NCI-H2081 treated with DMSO at 0.1 percent for 48 hours (cell line): ENCODE results near the gene PEDS1.
"Not testable (repeated sequence)": the region's sequence is repeated elsewhere in the genome, so short reads cannot be mapped to it uniquely, and the experiment has no call there.

Experiments
- DNase-seq: peaks from one replicate; lab custom pipeline; 2025; lab: John Stamatoyannopoulos, UW

PEDS1 gene

DNA sequence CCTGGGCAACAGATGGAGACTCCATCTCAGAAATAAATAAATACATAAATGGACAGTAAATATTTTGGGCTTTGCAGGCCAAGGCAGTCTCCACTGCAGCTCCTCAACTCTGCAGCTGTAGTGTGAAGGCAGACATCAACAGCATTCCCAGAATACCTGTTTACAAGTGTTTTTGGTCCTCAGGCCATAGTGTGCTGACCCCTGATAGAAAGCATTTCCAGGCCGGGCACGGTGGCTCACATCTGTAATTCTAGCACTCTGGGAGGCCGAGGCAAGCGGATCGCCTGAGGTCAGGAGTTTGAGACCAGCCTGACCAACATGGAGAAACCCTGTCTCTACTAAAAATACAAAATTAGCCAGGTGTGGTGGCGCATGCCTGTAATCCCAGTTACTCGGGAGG, 18.4 kb downstream of the PEDS1 start:
- DNase-seq: not testable (repeated sequence)

DNA sequence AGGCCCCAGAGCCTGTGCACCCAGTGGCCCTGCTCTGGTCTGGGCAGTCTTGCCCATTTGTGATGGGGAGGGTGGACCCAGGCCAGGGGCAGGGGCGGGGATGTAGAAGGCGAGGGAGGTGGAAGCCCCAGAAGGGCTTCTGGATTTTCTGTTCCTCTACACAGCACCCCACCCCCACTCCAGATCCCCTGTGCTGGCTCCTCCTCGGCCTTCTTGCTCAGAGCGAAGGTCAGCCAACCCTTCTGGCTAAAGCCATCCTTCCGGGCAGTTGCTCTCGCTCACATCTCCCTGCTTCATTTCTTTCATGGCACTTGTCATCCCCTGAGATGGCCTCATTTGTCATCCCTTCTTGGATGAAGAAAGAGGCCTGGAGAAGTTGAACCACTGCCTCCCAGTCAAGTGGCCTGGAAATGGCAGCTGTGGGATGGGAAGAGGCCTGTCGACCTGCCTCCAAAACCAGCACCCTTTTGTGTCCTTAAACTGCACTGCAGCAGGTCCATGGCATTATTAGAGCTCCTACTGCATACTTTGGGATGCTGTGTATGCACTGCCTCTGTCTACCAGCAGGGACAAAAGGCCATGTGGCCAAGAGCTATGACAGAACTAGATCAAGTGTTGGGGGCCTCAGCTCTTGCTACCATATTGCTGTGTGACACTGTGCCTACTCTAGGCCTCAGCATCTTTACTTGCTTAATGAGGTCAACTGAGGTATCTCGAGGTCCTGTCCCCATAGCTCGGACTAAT, 19.9 kb downstream of the PEDS1 start:
- no peak for DNase-seq

- no peak for DNase-seq
These were observed 20.5 kb downstream of the PEDS1 start for GRCh38 chr20:50133041-50133440.

- no peak for DNase-seq
These were observed 22.5 kb downstream of the PEDS1 start for GRCh38 chr20:50130995-50131394.

GRCh38 chr20:50130356-50130723, 23.2 kb downstream of the PEDS1 start:
- DNase-seq: no peak

- no peak for DNase-seq
These were observed 23.7 kb downstream of the PEDS1 start for GRCh38 chr20:50129662-50130355.

DNA sequence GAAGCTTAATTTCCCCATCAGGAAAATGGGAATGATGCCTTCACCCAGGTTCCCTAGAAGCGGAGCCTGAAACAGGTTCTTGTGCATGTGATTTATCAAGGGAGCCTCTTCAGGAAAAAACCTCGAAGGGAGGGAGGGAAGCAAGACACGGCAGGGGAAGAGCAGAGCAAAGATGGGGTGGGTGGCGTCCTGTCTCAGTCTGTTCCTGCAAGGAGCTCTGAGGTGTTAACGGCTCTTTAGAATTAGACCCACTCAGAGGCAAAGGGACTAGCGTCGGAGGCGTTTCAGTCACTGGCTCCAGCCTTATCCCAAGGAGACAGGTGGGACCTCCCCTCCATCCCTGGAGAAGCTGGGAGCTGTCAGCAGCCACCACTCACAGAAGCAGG, 25.0 kb downstream of the PEDS1 start:
- DNase-seq: no peak

- no peak for DNase-seq
These were observed 25.7 kb downstream of the PEDS1 start for GRCh38 chr20:50127587-50128519.

DNA sequence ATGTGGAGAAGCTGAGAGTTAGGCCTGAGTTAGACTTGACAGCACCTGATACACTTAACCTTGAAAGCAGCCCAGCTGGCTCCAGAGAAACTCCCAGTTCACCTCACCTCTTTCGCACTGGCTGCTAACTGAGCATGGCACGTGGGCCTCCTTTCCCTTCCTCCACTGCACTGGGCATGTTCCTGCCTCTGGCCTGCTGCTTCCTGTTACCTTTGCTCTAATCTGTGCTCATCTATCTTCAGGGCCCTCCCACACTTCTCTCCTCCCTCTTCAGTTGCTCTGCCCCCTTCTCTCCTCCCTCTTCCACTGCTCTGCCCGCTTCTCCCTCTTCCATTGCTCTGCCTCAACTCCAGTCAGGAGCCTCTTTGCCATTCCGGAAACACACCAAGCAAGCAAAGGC, 26.9 kb downstream of the PEDS1 start:
- no peak for DNase-seq

DNA sequence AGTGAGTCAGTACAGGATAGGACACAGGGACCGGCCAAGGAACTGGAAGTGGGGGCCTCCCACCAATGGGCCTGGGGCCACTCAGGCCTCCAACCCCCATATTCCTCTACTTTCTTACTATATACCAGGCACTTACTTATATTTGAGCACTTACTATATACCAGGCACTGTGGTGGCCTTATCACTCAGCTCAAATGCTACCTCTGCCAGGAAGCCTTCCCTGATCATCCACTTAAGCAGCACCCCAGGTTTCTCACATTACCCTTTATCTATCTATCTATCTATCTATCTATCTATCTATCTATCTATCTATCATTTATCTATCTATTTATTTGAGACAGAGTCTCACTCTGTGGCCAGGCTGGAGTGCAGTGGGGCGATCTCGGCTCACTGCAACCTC, 28.2 kb downstream of the PEDS1 start:
- no peak for DNase-seq

DNA sequence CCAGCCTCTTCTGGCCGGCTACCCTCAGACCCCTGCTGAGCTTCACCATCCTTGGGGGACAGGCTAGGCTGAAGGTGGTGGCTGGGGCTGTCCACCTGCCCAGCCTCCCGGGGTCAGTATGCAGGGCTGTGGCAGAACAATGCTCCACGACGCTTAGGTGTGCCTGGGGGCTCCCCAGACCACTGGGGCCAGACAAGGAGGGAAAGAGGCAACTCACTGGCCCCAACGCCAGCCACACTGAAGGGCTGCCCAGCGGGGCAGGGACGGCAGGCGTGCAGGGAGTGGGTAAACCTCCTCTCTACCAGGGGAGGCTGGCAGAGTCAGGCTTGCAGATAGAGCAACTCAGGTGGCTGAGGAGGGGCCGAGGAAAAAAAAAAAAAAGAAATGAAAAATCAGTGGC, 29.0 kb downstream of the PEDS1 start:
- DNase-seq: no peak

DNA sequence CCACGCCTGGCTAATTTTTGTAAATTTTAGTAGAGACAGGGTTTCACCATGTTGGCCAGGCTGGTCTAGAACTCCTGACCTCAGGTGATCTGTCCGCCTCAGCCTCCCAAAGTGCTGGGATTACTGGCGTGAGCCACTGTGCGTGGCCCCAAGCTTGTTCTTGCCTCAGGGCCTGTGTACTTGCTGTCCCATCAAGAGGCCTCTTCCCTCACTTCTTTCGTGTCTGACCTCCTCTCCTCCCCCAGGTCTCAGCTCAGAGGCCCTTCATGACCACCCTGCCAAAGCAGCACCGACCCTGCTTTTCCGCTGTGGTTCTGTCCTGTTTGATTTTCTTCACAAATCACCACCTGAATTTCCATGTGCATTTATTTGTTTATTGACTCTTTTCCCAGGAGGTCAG, 30.1 kb downstream of the PEDS1 start:
- no peak for DNase-seq

DNA sequence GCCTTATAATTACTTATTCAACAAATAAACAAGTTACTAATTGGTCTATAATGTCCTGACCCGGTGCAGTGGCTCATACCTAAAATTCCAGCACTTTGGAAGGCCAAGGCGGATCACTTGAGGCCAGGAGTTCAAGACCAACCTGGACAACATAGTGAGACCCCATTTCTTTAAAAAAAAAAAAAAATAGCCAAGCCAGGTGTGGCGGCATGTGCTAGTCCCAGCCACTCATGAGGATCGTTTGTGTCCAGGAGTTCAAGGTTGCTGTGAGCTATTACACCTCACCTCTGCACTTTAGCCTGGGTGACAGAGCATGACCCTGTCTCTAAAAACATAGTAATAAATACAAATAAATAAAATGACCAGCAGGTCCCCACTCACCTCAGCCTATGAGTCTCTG, 30.8 kb downstream of the PEDS1 start:
- no peak for DNase-seq

DNA sequence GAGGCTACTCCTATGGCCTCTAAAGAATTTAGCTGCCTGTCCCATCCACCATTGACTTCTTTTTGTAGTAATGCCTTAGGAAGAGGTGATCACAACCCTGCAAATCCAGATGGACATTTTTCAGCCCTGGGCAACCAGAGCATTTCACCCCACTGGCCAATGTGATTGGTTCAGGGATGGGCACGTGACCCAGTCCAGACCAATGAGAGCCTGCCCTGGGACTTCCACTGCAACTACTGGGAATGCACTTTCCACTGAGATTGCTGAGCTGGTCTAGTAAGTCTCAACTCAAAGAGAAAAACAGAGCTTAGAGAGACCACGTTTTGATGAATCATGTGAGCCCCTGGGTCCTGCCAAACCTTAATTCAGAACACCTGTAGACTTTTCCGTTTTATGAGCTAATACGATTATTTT, 31.7 kb downstream of the PEDS1 start:
- DNase-seq: no peak

GRCh38 chr20:50120935-50121693, 32.4 kb downstream of the PEDS1 start:
- DNase-seq: no peak

- DNase-seq: no peak
These were observed 35.3 kb downstream of the PEDS1 start for GRCh38 chr20:50118203-50118602.

- DNase-seq: no peak
These were observed 37.0 kb downstream of the PEDS1 start for GRCh38 chr20:50116368-50116999.

DNA sequence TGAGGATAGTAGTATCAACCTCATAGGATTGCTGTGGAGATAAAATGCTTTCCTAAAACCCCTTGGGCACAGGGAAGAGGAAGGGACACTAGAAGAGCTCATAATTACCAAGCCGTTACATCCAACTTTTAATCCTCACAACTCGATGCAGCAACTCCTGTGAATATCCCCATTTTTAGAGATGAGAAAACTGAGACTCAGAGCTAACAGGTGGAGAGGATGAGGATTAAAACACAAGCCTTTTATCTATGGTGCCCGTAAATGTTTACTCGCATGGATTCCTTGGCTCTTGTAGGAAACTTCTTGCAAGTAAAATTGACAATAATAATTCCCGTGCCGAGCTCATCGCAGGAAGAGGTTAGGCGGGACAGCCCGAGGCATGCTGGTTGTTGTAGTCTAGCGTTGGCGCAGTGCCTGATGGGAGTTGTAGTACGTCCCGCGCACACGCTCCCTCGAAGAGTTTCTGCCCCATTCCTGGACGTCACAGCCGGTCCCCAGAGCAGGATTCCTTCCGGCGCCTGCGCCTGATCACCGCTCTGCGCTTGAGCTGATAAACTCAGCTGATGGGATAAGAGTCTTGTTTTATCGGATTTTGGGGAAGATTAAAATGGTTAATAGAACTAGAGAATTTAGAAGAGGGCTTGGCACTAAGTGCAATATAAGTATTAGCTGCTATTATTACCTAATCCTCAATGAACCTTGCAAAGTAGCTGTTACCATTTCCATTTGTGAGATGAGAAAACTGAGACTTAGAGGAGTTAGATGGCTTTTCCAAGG, 37.7 kb downstream of the PEDS1 start:
- peak; percentile 90 for DNase-seq

DNA sequence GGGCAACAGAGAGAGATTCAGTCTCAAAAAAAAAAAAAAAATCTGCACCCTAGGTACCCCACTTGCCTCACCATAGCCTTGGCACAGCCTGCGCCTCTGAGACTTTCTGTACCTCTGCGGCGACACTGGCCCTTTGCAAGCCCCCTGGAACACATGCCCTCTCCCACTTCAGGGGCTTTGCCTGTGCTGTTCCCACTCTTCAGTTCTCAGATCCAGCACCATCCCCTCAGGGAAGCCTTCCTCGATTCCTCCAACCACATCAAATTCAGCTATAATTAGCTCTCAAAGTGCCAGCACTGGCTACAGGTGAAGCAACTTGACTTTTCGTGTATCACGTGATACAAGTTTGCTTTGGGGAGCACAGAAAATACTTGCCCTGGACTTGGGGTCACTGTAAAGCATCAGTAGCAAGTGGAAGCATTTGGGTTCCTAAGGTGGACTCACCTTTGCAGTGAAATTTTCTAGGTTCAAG, 38.4 kb downstream of the PEDS1 start:
- DNase-seq: no peak

GRCh38 chr20:50113420-50114224, 39.9 kb downstream of the PEDS1 start:
- no peak for DNase-seq
